GM18951 (cell line): ENCODE measurements around the gene PRKCD.
A peak's percentile ranks its signal among the peaks of the same experiment; 100 is the strongest.

Experiments
- POLR2A ChIP-seq: IDR thresholded peaks from 4 replicates; pipeline ENCODE4 v1.6.1; 2011; ENCODE audit warnings: mild to moderate bottlenecking; ENCODE audit not compliant: insufficient read length, insufficient read depth; ENCODE audit errors: extremely low read depth
- in situ Hi-C: fragments of 300-500 bp; cut with MboI; formaldehyde crosslinking; loops from one replicate; pipeline ENCODE4 v1.12.0; 2022; ENCODE audit warnings: low sequenced_read_pairs, mixed read lengths, inconsistent platforms; ENCODE audit not compliant: unreplicated experiment

PRKCD gene

GRCh38 chr3:53163444-53164387 is 2.7 kb downstream of the PRKCD start:
- in situ Hi-C loops: no loop called here
- no peak for TF ChIP-seq POLR2A

DNA sequence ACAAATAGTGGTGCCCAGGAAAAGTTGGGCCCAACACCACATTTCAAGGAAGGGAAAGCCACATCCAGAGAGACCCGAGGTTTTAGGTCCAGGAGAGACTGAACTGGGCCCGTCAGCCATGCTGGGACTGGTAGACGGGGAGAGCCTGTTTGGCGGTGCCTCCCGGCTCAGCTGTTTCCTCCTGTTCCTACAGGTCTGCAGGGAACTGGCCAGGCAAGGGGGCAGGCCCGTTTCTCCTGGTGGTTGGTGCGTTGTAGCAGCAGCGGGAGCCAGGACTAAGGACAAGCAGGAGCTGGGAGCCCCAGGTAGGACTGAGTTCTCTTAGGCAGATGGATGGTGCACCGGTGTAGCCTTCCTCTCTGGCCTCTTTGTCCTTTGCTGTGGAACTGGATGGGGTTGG is 3.9 kb downstream of the PRKCD start:
- in situ Hi-C loops: no loop called here

GRCh38 chr3:53166206-53166605 is 5.2 kb downstream of the PRKCD start:
- no peak for TF ChIP-seq POLR2A
- in situ Hi-C loops: no loop called here

More for the DNA sequence above, 3.9 kb downstream of the PRKCD start:
- no peak for TF ChIP-seq POLR2A

DNA sequence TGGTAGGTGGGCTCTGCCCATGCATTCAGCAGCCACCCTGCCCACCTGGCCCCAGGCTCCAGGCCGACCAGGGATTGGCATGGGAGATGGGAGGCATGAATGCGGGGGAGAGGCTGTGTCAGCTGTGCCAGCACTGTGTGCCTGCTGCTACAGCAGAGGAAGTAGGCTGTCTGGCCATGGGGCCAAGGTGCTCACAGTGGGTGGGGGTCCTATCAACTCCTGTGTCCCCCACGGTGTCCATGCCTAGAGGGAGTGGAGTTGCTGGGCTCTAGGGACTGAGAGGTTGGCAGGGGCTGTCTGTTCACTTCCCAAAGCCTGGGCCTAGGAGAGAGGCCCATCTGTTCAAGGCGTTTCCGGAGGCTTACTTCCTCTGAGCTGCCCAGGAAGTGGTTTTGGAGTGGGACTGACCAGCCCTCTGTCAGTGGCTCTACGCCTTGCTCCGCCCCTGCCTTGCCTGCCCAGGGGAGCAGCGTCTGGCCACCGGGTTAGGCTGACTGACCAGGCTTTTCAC is 5.8 kb downstream of the PRKCD start:
- TF ChIP-seq POLR2A: peak; percentile 0
- in situ Hi-C loops: no loop called here

GRCh38 chr3:53167418-53168174 is 6.6 kb downstream of the PRKCD start:
- in situ Hi-C loops: no loop called here
- peak; percentile 24 for TF ChIP-seq POLR2A

DNA sequence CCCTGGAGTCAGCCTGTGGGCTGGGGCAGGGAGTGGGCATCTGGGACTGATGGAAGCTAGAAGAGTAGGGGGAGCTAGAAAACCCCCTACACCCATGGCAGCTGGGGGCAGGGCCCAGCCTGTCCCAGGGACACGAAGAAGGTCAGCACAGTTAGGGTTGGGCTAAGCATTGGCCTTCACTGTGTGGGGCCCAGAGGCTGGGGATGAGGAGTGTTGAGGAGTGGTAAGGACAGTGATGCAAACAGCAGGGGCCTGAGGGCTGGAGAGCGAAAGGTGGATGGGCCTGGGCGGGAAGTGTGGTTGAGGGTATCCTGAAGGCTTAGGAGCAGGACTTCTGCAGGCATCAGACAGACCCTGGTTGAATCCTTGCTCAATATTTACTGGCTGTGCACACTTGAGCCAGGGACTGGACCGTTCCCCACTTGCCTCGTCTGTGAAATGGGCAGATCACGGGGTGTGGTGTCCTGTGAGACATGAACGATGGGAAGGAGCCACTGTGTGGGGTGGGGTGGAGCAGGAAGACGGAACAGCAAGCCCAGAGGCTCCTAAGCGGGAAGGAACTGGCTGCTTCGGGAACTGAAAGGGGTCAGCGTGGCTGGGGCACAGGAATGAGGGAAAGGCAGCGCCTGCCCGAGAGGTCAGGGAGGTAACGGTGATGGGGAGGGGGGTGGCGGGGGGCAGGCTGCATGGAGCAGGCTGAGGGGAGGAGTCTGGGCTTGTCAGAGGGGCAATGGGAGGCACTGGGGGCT is 7.3 kb downstream of the PRKCD start:
- in situ Hi-C loops: no loop called here
- TF ChIP-seq POLR2A: no peak

- no peak for TF ChIP-seq POLR2A
- in situ Hi-C loops: no loop called here
These were observed 8.2 kb downstream of the PRKCD start for GRCh38 chr3:53169045-53169831.

DNA sequence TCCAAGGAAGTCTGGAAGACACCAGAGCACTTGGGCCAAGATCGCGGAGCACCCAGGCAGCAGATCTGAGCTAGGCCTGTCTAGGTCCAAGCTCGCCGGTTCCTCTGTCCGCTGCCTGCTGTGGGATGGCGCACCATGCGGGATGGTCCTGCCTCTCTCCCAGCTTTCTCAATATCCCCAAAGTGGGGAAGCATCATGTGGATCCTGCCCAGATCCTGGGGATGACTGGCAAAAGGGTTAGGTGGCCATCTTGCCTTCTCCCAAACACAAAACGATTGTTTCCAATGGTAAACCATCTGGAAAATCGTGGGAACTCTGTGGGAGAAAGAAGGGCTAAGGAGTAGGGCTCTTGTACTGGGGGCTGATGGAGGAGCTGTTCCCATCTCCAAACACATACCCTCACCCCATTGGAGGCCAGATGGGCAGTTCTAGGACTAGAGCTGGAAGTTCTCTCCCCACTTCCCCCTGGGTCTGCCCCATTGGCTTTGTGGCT is 8.9 kb downstream of the PRKCD start:
- TF ChIP-seq POLR2A: peak; percentile 16
- in situ Hi-C loops: no loop called here

- TF ChIP-seq POLR2A: no peak
- in situ Hi-C loops: no loop called here
These were observed 9.5 kb downstream of the PRKCD start for GRCh38 chr3:53170325-53171063.

GRCh38 chr3:53171064-53171418 is 10.0 kb downstream of the PRKCD start:
- in situ Hi-C loops: no loop called here
- TF ChIP-seq POLR2A: no peak

- no peak for TF ChIP-seq POLR2A
- in situ Hi-C loops: no loop called here
These were observed 11.0 kb downstream of the PRKCD start for GRCh38 chr3:53171827-53172505.
